DND-41 (cell line): ENCODE results near the gene BAK1.

ENCODE experiments used
- EZH2 ChIP-seq: IDR thresholded peaks from 3 replicates; pipeline ENCODE4 v1.6.1; 2012; ENCODE audit warnings: borderline replicate concordance, low read depth, mild to moderate bottlenecking, moderate library complexity, low read length, inconsistent platforms; ENCODE audit not compliant: severe bottlenecking
- TF ChIP-seq, protein P1 (sequence below): IDR thresholded peaks from 2 replicates; pipeline ENCODE4 v1.5.1; 2012; ENCODE audit warnings: borderline replicate concordance, low read length, moderate library complexity, mild to moderate bottlenecking; ENCODE audit not compliant: poor library complexity, severe bottlenecking; ENCODE audit errors: extremely low read depth

DNA sequence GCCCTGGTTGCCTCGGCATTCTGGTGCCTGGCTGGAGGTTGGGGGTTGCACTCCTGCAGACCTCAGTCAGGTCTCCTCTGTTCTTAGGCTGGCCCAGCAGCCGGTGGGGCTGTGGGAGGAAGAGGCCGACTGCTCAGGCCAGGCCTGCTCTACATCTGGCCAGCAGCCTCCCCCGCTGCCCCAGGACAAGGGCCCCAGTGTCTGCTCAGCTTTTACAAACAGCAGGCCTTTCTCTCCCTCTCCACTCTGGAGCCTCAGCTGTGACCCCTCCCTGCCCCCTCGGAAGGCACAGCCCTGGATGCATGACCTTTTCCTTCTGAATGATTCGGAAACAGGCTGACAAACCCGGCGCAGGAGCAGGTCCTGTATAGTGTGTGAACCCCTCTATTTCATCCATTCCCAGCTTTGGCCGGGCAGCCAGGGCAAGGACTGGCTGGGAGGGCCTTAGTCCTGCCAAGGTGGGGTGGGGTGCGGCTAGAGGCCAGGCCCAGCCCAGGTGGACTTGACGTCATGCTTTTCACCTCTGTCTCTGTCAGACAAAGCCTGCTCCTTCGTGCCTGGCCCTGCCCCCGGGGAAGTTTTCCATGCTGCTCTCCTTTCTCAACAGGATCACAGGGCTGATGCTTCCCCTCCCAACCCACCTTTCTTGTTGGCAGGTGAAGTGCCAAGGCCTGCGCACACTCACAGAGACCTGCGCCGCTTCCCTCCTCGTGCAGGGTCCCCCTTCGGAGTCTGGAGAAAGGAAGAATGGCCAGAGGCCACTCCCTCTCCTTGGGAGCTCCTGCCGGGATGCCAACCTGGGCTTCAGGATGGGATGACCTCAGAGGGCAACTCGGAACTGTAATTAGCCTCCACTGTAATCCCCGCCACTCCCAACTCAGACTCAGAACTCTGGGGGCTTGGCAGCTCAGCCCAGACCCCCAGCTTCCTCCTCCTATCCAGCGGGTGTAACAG, 31.0 kb upstream of the BAK1 start:
- TF ChIP-seq EZH2: no peak
- TF ChIP-seq, protein P1, sequence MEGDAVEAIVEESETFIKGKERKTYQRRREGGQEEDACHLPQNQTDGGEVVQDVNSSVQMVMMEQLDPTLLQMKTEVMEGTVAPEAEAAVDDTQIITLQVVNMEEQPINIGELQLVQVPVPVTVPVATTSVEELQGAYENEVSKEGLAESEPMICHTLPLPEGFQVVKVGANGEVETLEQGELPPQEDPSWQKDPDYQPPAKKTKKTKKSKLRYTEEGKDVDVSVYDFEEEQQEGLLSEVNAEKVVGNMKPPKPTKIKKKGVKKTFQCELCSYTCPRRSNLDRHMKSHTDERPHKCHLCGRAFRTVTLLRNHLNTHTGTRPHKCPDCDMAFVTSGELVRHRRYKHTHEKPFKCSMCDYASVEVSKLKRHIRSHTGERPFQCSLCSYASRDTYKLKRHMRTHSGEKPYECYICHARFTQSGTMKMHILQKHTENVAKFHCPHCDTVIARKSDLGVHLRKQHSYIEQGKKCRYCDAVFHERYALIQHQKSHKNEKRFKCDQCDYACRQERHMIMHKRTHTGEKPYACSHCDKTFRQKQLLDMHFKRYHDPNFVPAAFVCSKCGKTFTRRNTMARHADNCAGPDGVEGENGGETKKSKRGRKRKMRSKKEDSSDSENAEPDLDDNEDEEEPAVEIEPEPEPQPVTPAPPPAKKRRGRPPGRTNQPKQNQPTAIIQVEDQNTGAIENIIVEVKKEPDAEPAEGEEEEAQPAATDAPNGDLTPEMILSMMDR: no peak
